ENCODE results near the gene UBR4. TPM values are rescaled to one million over a fixed set of nuclear protein-coding genes. Genes with fewer than 3 reads are reported as not detected.

The UBR4 gene
- total RNA-seq, 2 donors from 2014 or later: 209 to 275 TPM

GRCh38 chr1:19137158-19137557 lies 72.9 kb downstream of the UBR4 start:
- Mint-ChIP-seq H3K9me3 (no peaks in the 10 kb centered on the region), H3K36me3 (peaks cover 63% of the 10 kb centered on the region), H3K4me3 (no peak overlapping the region), H3K4me1 (ENCODE audit: low read depth in 2 of 2) (peaks cover 0 to 3% of the 10 kb centered on the region in 2 donors), H3K27ac (no peak overlapping the region), H3K27me3 (no peaks in the 10 kb centered on the region)
- ATAC-seq (no peak), DNase-seq (ENCODE audit: low spot score) (no peak)

- Mint-ChIP-seq H3K4me3 (no peak overlapping the region), H3K36me3 (peaks cover 60% of the 10 kb centered on the region), H3K4me1 (ENCODE audit: low read depth in 2 of 2) (peaks cover 0 to 9% of the 10 kb centered on the region in 2 donors), H3K27me3 (no peaks in the 10 kb centered on the region), H3K27ac (no peak overlapping the region), H3K9me3 (no peaks in the 10 kb centered on the region)
- ATAC-seq: no peak
- no peak for DNase-seq (ENCODE audit: low spot score)
Measured at GRCh38 chr1:19133360-19133759, 76.7 kb downstream of the UBR4 start.

- Mint-ChIP-seq H3K9me3 (no peaks in the 10 kb centered on the region), H3K36me3 (peaks cover 59% of the 10 kb centered on the region)
- ATAC-seq: no peak
Measured at GRCh38 chr1:19130468-19130867, 79.6 kb downstream of the UBR4 start.

GRCh38 chr1:19128968-19129514 lies 81.0 kb downstream of the UBR4 start:
- H3K36me3 Mint-ChIP-seq: peaks cover 60% of the 10 kb centered on the region
- no peak overlapping the region for H3K4me3 Mint-ChIP-seq
- H3K9me3 Mint-ChIP-seq: no peaks in the 10 kb centered on the region
- H3K27me3 Mint-ChIP-seq: no peaks in the 10 kb centered on the region
- ATAC-seq (no peak), DNase-seq (ENCODE audit: low spot score) (no peak)
- peaks cover 16% of the 10 kb centered on the region in 2 donors for H3K4me1 Mint-ChIP-seq (ENCODE audit: low read depth in 2 of 2)
- no peak overlapping the region for H3K27ac Mint-ChIP-seq

More at GRCh38 chr1:19130468-19130867, 79.6 kb downstream of the UBR4 start:
- DNase-seq (ENCODE audit: low spot score): no peak
- Mint-ChIP-seq H3K27me3 (no peaks in the 10 kb centered on the region), H3K4me1 (ENCODE audit: low read depth in 2 of 2) (peaks cover 1 to 6% of the 10 kb centered on the region in 2 donors), H3K27ac (no peak overlapping the region), H3K4me3 (no peak overlapping the region)

- Mint-ChIP-seq H3K36me3 (peaks cover 65% of the 10 kb centered on the region), H3K27me3 (no peaks in the 10 kb centered on the region), H3K4me3 (peak overlapping the region; percentile 40), H3K4me1 (ENCODE audit: low read depth in 2 of 2) (peaks cover 20 to 22% of the 10 kb centered on the region in 2 donors), H3K9me3 (no peaks in the 10 kb centered on the region), H3K27ac (peak overlapping the region; percentile 47 to 73)
- DNase-seq (ENCODE audit: low spot score) (no peak), ATAC-seq (peak in 1 of 2 donors; percentile 41)
Measured at GRCh38 chr1:19124273-19124672, 85.8 kb downstream of the UBR4 start.

- Mint-ChIP-seq H3K36me3 (peaks cover 69% of the 10 kb centered on the region), H3K4me1 (ENCODE audit: low read depth in 2 of 2) (peaks cover 20 to 22% of the 10 kb centered on the region in 2 donors), H3K27ac (peak overlapping the region; percentile 47 to 73), H3K9me3 (no peaks in the 10 kb centered on the region), H3K4me3 (peak overlapping the region; percentile 40), H3K27me3 (no peaks in the 10 kb centered on the region)
- no peak for DNase-seq (ENCODE audit: low spot score)
- ATAC-seq: peak; percentile 76 to 79
Measured at GRCh38 chr1:19123837-19124236, 86.2 kb downstream of the UBR4 start.

GRCh38 chr1:19122668-19123067 lies 87.4 kb downstream of the UBR4 start:
- Mint-ChIP-seq H3K36me3 (peaks cover 66% of the 10 kb centered on the region), H3K27me3 (no peaks in the 10 kb centered on the region)

GRCh38 chr1:19121192-19121591 lies 88.9 kb downstream of the UBR4 start:
- Mint-ChIP-seq H3K9me3 (no peaks in the 10 kb centered on the region), H3K27me3 (no peaks in the 10 kb centered on the region), H3K36me3 (peaks cover 54% of the 10 kb centered on the region), H3K27ac (peak overlapping the region; percentile 17 to 34), H3K4me1 (ENCODE audit: low read depth in 2 of 2) (peaks cover 20 to 22% of the 10 kb centered on the region in 2 donors), H3K4me3 (no peak overlapping the region)
- no peak for ATAC-seq
- no peak for DNase-seq (ENCODE audit: low spot score)

More at GRCh38 chr1:19122668-19123067, 87.4 kb downstream of the UBR4 start:
- DNase-seq (ENCODE audit: low spot score) (no peak), ATAC-seq (no peak)
- peaks cover 20 to 22% of the 10 kb centered on the region in 2 donors for H3K4me1 Mint-ChIP-seq (ENCODE audit: low read depth in 2 of 2)
- H3K4me3 Mint-ChIP-seq: no peak overlapping the region
- no peak overlapping the region for H3K27ac Mint-ChIP-seq
- no peaks in the 10 kb centered on the region for H3K9me3 Mint-ChIP-seq

GRCh38 chr1:19120070-19120469 lies 90.0 kb downstream of the UBR4 start:
- peaks cover 55% of the 10 kb centered on the region for H3K36me3 Mint-ChIP-seq
- H3K4me3 Mint-ChIP-seq: no peak overlapping the region
- H3K9me3 Mint-ChIP-seq: no peaks in the 10 kb centered on the region
- H3K4me1 Mint-ChIP-seq (ENCODE audit: low read depth in 2 of 2): peaks cover 15 to 21% of the 10 kb centered on the region in 2 donors
- H3K27ac Mint-ChIP-seq: no peak overlapping the region
- H3K27me3 Mint-ChIP-seq: no peaks in the 10 kb centered on the region
- no peak for ATAC-seq
- DNase-seq (ENCODE audit: low spot score): no peak

- peaks cover 48% of the 10 kb centered on the region for H3K36me3 Mint-ChIP-seq
- no peaks in the 10 kb centered on the region for H3K4me1 Mint-ChIP-seq (ENCODE audit: low read depth in 2 of 2)
- no peak for DNase-seq (ENCODE audit: low spot score)
- no peak overlapping the region for H3K4me3 Mint-ChIP-seq
- no peak for ATAC-seq
- no peak overlapping the region for H3K27ac Mint-ChIP-seq
- no peaks in the 10 kb centered on the region for H3K9me3 Mint-ChIP-seq
- H3K27me3 Mint-ChIP-seq: no peaks in the 10 kb centered on the region
Measured at GRCh38 chr1:19115082-19115808, 94.8 kb downstream of the UBR4 start.

- Mint-ChIP-seq H3K4me1 (ENCODE audit: low read depth in 2 of 2) (no peaks in the 10 kb centered on the region), H3K27me3 (no peaks in the 10 kb centered on the region), H3K36me3 (peaks cover 34% of the 10 kb centered on the region), H3K9me3 (no peaks in the 10 kb centered on the region), H3K27ac (no peak overlapping the region), H3K4me3 (no peak overlapping the region)
- no peak for DNase-seq (ENCODE audit: low spot score)
- no peak for ATAC-seq
Measured at GRCh38 chr1:19113697-19114092, 96.4 kb downstream of the UBR4 start.

GRCh38 chr1:19112891-19113696 lies 97.0 kb downstream of the UBR4 start:
- no peak for DNase-seq (ENCODE audit: low spot score)
- H3K4me3 Mint-ChIP-seq: no peak overlapping the region
- ATAC-seq: no peak
- H3K4me1 Mint-ChIP-seq (ENCODE audit: low read depth in 2 of 2): no peaks in the 10 kb centered on the region
- H3K36me3 Mint-ChIP-seq: peaks cover 30% of the 10 kb centered on the region
- no peaks in the 10 kb centered on the region for H3K27me3 Mint-ChIP-seq
- H3K27ac Mint-ChIP-seq: no peak overlapping the region
- H3K9me3 Mint-ChIP-seq: no peaks in the 10 kb centered on the region

- Mint-ChIP-seq H3K36me3 (peaks cover 33% of the 10 kb centered on the region), H3K4me3 (no peak overlapping the region), H3K9me3 (no peaks in the 10 kb centered on the region), H3K27me3 (no peaks in the 10 kb centered on the region), H3K4me1 (ENCODE audit: low read depth in 2 of 2) (peaks cover 0 to 3% of the 10 kb centered on the region in 2 donors), H3K27ac (no peak overlapping the region)
- no peak for DNase-seq (ENCODE audit: low spot score)
- no peak for ATAC-seq
Measured at GRCh38 chr1:19110257-19110927, 99.7 kb downstream of the UBR4 start.

Measured in natural killer cell treated with Interleukin-12 subunit alpha and Interleukin-12 subunit beta and Interleukin-15 and Interleukin-18, amount 100 ng/mL, for 72 hours (primary cell).